HG03457 (cell line): Measurements from ENCODE around the gene CPTP.
"Not testable (repeated sequence)": the region's sequence is repeated elsewhere in the genome, so short reads cannot be mapped to it uniquely, and the experiment has no call there.

Source experiments
- ATAC-seq: cut with Tn5 transposase; IDR thresholded peaks from one replicate; pipeline ENCODE4 v1.9.1; 2021; ENCODE audit warnings: moderate number of reproducible peaks; ENCODE audit not compliant: unreplicated experiment

The CPTP gene

GRCh38 chr1:1360506-1361169 lies 36.0 kb downstream of the CPTP start:
- no peak for ATAC-seq

- ATAC-seq, result no peak
Observed at GRCh38 chr1:1361233-1361981, 36.8 kb downstream of the CPTP start.

GRCh38 chr1:1361982-1362423 lies 37.4 kb downstream of the CPTP start:
- ATAC-seq, result no peak

GRCh38 chr1:1364266-1364665 lies 39.7 kb downstream of the CPTP start:
- ATAC-seq, result no peak

GRCh38 chr1:1365875-1366698 lies 41.5 kb downstream of the CPTP start:
- no peak for ATAC-seq

GRCh38 chr1:1366699-1367066 lies 42.1 kb downstream of the CPTP start:
- ATAC-seq, result no peak

GRCh38 chr1:1367315-1367714 lies 42.7 kb downstream of the CPTP start:
- no peak for ATAC-seq

- not testable (repeated sequence) for ATAC-seq
Observed at GRCh38 chr1:1370094-1370493, 45.5 kb downstream of the CPTP start.

- ATAC-seq, result no peak
Observed at GRCh38 chr1:1370771-1371300, 46.2 kb downstream of the CPTP start.

- ATAC-seq, result no peak
Observed at GRCh38 chr1:1371364-1371745, 46.8 kb downstream of the CPTP start.

GRCh38 chr1:1371746-1372711 lies 47.4 kb downstream of the CPTP start:
- ATAC-seq, result no peak

- ATAC-seq, result no peak
Observed at GRCh38 chr1:1373051-1373814, 48.6 kb downstream of the CPTP start.

GRCh38 chr1:1373815-1374588 lies 49.4 kb downstream of the CPTP start:
- ATAC-seq, result no peak

GRCh38 chr1:1374589-1374928 lies 50.0 kb downstream of the CPTP start:
- no peak for ATAC-seq

- ATAC-seq, result peak; percentile 69
Observed at GRCh38 chr1:1374929-1375662, 50.5 kb downstream of the CPTP start, which contains the start of gene AURKAIP1. Gene AURKAIP1 (minus strand): TSS chr1:1375207. CDS start chr1:1374756, 451 bp downstream.

GRCh38 chr1:1376551-1377226 lies 52.1 kb downstream of the CPTP start:
- ATAC-seq, result no peak

GRCh38 chr1:1377540-1378205 lies 53.1 kb downstream of the CPTP start:
- ATAC-seq, result no peak
